Gastrocnemius medialis (tissue), 4 donors: ENCODE data around the gene ZNF384.

Experiments used
- CTCF ChIP-seq, 5 experiments: fragments of 450-650 bp in 3 of 5; fragments of 200-600 bp in 2 of 5; sonication (generic) in 2 of 5; IDR thresholded peaks in 4 of 5; conservative IDR thresholded peaks in 1 of 5; 1 replicate in 4 of 5; 2 replicates in 1 of 5; pipeline ENCODE4 v1.5.1; 2016 to 2019; ENCODE audit warnings: antibody characterized with exemption in 5 of 5, mild to moderate bottlenecking in 3 of 5, moderate library complexity in 3 of 5
- POLR2A ChIP-seq, 2 donors: fragments of 450-650 bp; IDR thresholded peaks; one replicate each; pipeline ENCODE4 v1.6.1; 2017; ENCODE audit warnings: antibody characterized with exemption in 2 of 2, mild to moderate bottlenecking in 2 of 2, moderate library complexity in 2 of 2

GRCh38 chr12:6700646-6701051 is 11.5 kb upstream of the ZNF384 start, which contains the start of gene PIANP:
- no peak for TF ChIP-seq CTCF (IDR thresholded peaks at IDR 0.05 in 4 of 5, conservative IDR thresholded peaks at IDR 0.05 in 1 of 5)
- no peak for TF ChIP-seq POLR2A (IDR thresholded peaks at IDR 0.05)
